MM.1S (cell line): ENCODE data around the gene TMC6.

Experiments
- CTCF ChIP-seq: fragments of 300-600 bp; sonication (generic); IDR thresholded peaks from 2 replicates; pipeline ENCODE4 v1.5.1; 2016; ENCODE audit warnings: antibody characterized with exemption, low read length, mixed read lengths
- EZH2 ChIP-seq: fragments of 300-600 bp; sonication (generic); optimal IDR thresholded peaks from 2 replicates; pipeline ENCODE3; 2017; ENCODE audit warnings: low read depth, mild to moderate bottlenecking, antibody characterized with exemption, low read length, mixed read lengths
- EZH2phosphoT487 ChIP-seq: fragments of 300-600 bp; sonication (generic); IDR thresholded peaks from 2 replicates; pipeline ENCODE4 v1.6.1; 2018; ENCODE audit warnings: antibody characterized with exemption, low read length

GRCh38 chr17:78104540-78104941 lies 24.0 kb downstream of the TMC6 start:
- TF ChIP-seq CTCF = no peak
- no peak for TF ChIP-seq EZH2
- TF ChIP-seq EZH2phosphoT487 = no peak
